RPMI7951 (cell line): ENCODE data around the gene RALY. TPM values are rescaled to one million over a fixed set of nuclear protein-coding genes. Genes with fewer than 3 reads are reported as not detected.
A peak's percentile ranks its signal among the peaks of the same experiment; 100 is the strongest.

Experiments used
- DNase-seq: peaks from one replicate; pipeline ENCODE4 v3.0.0-alpha.2; 2012; ENCODE audit warnings: low read depth
- total RNA-seq: library from RNA; depleted of rRNA; stranded (reverse); fragments of >200 nt; shearing (Covaris generic); gene quantifications from 2 replicates; pipeline ENCODE4 v1.2.3, GENCODE V29; 2014; rRNA removed

Gene RALY
- total RNA-seq, result 144 and 153 TPM in 2 replicates

DNA sequence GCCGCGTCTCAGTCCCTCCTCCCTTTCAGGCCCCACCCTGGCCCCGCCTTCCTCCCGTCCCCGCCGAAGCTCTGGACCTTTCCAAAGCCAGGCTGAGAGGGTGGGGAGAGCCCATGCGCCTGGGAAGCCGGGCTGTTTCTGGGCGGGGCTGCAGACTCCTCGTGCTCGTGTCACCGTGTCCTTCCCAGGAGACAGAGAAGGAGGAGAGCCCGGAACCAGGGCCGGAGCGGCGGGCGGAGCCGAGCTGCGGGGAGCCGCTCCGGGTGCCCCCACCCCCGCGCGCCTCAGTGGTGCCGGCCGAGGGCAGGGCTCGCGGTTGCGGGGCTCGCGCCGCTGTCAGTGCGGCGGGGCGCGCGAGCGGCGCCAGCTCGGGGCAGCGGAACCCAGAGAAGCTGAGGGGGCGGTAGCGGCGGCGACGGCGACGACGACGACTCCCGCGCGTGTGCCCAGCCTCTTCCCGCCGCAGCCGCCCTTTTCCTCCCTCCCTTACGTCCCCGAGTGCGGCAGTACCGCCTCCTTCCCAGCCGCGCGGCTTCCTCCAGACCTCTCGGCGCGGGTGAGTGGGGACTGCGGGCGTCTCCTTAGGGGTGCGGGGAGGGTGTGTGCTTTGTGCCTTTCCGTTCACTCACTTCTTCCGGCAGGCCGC is at the start of gene RALY:
Gene RALY, plus strand, starts transcription at position 336 of the 646 bp plus-strand sequence. CDS start 78,164 bp downstream, outside the sequence.
- no peak for DNase-seq

DNA sequence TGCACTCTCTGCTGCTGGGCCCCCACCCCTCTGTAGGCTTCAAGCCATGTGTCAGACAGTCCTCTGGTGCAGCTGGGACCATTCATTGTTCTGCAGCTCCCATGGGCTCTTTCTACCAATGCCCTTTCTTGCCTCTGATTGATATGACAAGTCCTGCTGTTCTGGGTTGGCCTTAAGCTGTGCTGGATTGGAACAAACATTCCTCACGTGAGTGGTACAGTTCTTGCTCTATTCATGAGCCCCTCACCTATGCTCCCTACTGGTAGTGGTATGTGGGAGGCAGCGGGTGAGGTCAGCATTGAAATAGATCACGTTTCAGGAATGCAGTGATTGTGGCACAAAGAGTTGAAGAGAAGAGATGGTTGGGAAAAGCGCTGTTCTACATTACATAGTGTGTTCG is 48.8 kb upstream of the RALY start:
- no peak for DNase-seq

DNA sequence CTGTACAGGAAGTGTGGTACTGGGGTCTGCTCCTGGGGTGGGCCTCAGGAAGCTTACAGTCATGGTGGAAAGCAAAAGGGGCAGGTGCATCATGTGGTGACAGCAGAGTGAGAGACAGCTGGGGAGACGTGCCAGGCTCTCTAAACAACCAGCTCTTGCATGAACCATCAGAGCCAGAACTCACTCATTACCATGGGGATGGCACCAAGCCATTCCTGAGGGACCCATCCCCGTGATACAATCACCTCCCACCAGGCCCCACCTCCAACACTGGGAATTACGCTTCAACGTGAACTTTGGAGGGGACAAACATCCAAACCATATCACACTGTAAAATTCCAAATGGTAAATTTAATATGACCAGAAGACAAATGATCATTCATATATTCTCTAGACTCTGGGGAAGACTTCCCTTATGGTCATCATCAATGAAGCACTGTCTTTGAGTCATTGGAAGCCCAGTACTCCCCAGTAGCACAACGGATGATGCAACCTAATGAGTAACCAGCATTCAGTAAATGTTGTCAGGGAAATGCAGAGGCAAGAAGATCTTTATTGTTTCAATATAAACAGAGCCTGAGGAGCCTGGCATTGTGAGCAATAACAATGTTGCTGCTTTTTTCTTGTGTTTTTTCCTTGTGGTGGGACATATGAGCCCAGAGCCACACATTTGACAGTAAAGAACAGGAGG is 48.2 kb upstream of the RALY start:
- peak; percentile 58 for DNase-seq

DNA sequence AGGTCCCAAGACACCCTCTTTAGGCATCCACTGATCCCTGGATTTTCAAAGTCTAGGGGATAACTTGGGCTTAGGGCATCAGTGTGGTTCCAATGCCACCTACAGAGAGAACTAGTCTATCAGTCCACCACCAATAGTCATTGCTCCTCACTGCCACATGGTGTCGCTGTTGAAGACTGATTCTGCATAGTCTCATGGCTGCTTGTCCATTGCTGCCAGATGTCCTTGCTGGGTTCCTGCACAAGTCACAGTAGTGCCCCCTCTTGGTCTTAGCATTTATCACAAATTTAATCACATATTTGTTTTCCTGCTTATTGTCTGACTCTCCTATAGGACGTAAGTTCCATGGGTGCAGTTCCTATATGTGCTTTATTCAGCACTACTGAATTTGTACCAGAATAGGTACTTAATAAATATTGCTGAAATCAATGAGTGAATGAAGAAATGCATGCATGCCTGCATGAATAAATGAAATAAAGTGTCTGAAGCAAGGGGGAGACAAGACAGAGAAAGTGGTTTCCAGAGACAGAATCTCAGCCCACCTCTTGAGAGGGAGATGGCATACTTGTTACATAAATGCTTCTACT is 45.9 kb upstream of the RALY start:
- peak; percentile 38 for DNase-seq

DNA sequence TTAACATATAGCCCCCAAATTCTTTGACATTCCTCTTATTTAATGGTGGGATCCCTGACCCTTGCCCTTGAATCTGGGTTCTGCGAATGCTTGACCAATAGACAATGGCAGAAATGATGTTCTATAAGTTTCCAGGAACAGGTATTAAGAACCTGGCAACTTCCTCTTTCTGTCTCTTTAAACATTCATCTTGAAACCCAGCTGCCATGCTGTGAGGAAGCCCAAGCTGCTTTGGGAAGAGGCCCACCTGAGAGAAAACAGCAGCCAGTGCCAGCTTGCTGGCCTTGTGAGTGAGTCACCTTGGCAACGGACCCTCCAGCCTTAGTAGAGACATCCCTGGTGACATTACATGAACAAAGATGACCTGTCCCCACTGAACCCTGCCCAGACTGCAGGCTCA is 45.2 kb upstream of the RALY start:
- no peak for DNase-seq

DNA sequence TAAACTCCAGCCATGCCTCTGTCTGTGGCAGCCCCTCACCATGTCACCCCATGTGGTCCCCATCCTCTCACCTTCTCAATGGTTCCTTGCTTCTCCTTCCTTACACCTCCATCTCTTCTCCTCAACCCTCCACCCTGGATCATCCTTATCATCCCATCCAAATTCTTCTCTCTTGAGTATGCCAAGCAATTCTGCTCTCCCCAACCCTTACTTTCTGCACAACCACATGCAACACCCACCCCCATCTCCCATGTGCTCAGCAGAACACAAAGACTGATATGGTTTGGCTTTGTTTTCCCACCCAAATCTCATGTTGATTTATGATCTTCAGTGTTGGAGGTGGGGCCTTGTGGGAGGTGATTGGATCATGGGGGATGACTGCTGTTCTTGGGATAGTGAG is 42.5 kb upstream of the RALY start:
- no peak for DNase-seq

DNA sequence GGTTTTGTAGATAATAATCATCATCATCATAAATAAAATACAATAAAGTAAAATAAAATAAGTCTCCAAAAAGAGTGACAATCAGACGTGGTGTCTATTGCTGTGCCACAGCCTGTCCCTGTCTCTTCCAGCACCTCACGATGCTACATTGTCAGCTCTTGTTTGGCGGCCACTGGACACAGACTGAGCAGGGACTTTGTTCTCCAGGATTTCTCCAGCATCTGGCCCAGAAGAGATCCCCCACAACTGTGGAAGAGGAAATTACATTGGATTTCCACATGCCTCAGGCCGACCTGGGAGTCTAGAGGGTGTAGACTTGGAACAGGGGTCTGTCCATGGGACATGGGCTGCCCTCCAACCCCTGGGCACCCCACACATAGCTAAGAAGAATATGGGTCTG is 39.2 kb upstream of the RALY start:
- DNase-seq, result no peak

DNA sequence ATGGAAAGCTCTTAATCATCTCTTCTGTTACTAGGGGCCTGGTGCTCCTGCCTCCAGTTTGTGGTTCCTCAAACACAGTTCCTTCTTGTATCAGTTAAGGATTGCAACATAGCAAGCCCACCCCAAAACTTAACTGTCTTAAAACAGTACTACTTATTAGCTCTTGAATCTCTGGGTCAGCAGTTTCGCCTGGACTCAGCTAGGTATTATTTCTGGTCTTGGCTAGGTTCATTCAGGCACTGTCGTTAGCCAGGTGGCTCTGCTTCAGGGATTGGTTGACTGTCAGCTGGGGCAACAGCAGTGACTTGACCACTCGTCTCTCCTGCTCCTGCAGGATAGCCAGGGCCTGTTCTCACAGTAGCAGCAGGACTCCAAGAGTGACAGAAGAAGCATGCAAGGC is 30.0 kb upstream of the RALY start:
- DNase-seq, result no peak

DNA sequence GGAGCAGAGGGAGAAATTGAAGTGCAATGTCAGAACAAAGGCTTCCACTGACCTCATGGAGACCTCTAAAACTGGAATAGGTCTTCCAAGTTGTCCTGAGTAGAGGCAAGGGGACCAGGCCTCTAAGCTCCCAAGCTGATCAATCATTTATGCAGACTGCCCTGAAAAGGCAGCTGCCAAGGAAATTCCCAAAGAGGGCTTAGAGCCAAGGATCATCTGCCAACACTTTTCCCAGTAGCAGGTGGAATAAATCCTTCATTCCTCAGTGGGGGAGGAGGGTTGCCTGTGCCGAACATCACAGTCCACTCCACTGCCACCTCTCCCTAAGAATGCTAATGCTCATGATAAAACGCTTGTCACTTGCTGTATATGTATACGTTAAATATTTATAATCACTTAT is 29.3 kb upstream of the RALY start:
- DNase-seq, result no peak

DNA sequence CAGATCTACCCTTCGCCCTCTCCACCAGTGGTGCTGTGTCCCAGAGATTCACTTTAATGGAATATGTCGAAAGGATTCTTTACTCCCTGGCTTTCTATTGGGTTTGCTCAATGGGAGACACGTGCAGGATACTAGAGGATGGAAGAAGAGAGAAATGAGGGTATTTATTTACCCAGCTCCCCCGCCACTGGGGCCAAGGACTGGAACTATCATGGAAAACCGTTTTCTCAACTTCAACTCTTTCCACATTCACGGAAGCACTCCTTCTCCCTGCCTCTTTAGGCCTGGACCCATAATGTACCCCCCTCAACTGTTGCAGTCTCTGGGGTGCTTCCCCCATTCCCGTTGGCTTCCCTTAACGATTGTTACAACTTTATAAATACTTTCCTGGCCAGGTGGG is 26.6 kb upstream of the RALY start:
- no peak for DNase-seq

DNA sequence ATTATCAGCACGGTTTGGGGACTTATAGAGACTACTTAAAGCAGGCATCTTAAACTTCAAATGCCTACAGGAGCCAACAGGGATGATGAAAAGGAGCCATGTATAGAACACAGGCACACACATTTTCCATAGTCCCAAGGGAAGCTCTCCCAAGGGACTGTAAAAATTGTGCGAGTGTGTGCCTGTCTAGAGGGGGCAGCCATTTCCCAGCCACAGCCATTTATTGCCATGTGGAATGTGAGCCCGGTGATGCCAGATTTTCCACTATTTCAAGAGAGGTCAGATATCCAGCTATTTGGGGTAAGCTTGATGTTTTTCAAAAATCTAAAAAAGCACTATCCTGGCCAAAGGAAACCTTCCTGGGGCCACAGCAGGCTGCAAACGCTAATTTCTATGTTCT is 24.1 kb upstream of the RALY start:
- DNase-seq, result no peak

DNA sequence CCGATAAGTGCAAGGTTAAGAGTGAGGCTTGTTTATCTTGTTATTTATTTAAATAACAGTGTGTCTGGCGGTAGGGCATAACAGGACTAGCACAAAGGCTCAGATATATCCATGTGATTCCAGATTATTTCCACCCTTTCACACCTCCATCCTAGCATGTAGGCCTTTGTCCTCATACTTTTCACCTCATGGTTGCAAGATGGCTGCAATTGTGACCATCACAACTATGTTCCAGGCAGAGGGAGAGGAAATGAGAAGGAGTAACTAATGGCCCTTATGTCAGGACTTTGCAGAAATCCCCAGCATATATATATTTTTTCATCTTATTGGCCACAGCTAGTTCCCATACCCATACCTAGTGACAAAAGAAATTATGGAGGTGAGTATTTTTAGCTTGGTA is 23.5 kb upstream of the RALY start:
- no peak for DNase-seq

DNA sequence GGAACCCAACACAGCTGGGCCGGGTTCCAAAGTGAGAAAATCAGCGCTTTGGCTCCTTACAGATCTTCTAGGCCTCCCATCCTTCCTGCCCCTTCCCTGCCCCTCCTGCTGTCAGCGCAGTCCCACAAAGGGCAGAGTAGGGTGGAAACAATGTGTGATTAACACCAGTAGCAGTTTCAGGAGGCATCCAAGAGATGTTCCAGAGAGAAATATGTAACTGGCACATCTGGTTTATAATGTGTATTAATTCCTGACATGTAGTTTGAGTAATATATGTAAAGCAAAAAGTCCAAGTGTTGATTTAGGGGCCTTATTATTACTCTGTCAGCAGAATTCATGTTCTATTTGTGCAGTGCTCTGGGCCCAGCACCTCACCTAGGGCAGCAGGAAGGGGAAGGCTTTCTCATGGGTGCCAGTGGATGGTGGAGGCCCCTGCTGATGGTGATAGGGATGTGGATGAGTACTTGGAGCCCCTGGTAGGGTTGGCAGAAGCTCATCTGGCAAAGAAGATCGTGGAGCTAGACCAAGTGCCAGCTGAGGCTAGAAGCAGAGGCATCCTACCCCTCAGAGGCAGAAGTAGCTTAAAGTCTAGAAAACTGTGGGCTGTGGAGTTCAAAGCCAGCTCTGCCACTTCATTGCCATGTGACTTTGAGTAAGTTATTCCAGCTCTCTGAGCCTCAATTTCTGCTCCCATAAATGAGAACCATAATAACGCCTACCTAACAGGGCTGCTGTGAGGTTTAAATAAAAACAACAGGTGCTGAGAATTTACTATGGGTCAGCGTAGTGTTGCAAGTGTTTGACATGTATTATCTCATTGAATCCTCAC is 22.4 kb upstream of the RALY start:
- no peak for DNase-seq

DNA sequence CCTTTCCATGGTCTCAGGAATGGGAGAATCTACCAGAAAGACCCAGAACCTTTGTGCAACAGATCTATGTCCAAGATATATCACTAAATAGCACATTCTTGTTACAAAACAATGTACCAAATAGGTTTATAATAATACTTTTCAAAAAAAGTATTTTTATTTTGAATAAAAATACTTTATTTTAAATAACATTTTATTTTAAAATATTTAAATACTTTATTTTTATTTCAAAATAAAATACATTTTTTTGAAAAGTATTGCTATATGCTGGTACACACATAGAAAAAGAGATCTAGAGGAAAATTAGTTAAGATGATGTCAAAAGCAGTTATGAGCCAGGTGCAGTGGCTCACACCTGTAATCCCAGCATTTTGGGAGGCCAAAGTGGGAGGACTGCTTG is 16.8 kb upstream of the RALY start:
- no peak for DNase-seq

DNA sequence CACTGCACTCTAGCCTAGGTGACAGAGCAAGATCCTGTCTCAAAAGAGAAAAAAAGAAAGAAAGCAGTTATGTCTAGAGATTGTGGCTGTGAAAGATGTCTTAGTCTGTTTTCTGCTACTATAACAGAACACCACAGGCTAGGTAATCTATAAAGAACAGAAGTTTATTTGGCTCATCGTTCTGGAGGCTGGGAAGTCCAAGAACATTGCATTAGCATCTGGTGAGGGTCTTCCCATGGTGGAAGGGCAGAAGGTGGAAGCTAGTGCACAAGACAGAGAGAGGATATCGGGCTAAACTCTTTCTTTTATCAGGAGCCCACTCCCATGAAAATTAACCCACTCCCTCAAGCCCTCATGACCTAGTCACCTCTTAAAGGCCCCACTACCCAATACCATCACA is 16.2 kb upstream of the RALY start:
- no peak for DNase-seq

DNA sequence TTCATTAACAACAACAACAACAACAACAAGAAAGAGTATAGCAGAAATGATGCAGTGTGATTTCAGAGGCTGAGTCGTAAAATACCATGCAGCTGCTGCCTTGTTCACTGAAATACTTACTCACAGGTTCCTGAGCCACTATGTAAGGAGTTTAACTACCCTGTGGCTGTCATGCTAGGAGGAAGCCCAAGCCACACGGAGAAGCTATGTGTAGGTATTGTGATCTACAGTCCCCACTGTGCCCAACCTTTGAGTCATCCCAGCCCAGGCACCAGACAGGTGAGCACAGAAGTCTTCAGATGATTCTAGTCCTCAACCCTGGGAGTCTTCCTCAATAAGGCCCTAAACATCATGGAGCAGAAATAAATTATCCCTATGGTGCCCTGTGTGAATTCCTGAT is 14.6 kb upstream of the RALY start:
- no peak for DNase-seq

DNA sequence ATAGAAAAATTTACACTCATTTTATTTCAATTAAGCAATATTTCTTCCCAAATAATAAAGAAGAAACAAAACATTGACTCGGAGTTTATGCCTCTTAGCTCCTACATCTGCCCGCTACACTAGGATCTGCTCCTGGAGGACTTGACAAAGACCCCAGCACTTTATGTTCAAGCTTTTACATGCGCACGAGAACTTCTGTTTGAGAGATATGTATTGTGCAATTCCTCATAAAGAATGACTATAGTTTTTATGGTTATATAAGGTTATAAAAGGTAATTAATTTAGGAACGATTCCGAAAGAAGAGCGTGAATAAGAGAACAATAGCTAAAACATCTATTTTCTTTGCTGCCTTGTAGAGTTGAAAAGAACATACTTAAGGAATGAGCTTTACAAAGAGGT is 12.4 kb upstream of the RALY start:
- DNase-seq, result no peak

DNA sequence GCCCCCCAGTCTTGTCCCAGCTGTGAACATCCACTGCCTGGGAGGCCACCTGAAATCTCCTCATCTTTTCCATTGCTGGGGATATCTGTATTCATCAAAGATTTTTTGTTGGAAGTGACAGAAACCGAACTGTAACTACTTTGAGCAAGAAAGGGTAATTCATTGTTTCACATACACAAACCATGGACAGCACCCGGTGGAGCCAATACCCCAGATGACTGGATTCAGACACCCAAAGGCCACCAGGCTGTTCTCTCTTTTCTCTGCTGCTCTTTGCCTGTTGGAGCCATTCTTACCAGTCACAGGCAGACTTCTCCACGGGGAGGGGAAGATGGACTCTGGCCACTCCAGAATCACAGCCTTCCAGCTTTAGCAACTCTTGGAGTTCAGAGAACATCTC is 11.7 kb upstream of the RALY start:
- no peak for DNase-seq

DNA sequence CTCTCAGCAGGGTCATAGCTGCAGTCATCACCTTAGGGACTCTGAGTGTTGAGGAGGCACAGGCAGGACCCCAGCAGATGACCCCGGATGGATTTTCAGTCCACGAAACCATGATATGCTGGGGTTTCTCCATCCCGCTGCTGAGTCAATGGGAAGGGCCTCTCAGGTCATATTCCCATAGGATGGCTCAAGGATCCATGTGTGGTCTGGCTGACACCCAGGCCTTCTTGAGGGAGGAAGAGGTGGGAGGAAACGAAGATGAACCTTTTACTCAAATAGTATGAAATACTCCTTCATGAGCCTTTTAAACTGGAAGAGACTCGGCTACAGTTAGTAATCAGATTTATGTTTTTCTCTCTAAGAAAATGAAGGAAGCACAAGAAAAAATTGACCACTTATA is 10.3 kb upstream of the RALY start:
- no peak for DNase-seq

DNA sequence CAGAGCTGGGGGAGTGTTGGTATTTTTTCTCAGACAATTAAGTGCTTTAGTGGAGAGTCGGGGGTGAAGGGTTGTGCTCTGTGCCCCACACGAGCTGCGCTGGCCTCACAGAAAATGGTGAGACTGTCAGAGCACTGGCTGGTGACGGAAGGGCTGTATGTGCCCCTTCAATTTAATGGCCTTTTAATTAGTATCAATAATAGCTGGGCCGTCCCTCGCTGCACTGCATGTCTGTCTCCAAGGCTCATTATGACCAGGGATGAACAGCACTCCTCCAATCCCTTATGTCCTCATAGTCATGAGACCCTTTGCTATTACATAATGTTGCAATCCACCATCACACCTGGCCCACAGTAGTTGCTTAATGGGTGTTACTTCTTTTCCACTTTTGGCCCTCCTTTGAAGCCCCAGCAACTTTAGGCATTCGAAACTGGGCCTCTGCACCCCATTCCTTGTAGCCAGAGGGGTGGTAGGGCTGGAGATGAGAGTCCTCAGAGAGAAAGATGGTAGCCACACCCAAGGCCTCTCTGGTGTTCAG is 9.5 kb upstream of the RALY start:
- DNase-seq, result no peak

DNA sequence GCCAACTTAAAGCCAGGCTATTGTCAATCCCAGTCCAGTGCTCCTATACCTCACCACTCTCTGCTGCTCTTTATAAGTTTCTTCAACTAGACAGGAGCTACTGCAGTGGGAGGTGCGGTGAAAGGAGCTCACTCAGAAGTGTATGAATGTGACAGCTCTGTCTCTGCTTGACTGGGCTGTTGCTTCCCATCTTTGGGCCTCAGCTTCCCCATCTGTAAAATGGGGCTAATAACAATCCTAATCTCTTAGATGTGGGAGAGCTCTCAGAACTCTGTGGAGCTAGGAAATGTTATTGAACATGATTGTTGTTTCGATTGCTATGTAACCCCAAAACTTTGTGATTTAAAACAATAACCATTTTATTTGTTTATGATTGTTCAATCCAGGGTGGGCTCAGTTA is 8.4 kb upstream of the RALY start:
- no peak for DNase-seq

DNA sequence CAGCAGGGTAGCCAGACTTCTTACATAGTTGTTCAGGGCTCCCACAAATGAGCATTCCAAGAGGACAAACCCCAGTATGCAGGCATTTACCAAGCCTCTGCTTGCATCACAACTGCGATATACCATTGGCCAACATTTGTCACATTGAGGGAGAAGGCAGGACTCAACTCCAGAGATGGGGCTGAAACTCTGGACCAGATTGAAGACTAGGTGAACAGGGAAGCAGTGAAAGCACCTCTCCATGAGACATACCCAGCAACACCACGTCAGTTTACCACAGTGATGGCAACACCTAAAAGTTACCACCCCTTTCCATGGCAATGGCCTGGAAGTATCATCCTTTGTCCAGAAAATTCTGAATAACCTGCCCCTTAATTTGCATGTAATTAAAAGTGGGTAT is 7.9 kb upstream of the RALY start:
- DNase-seq, result no peak
